ENCODE results near the gene CMTM8. TPM values are rescaled to one million over a fixed set of nuclear protein-coding genes. Genes with fewer than 3 reads are reported as not detected.

Gene CMTM8
- total and polyA plus RNA-seq, 12 donors = 2.1 to 8.4 (median 3.5) TPM

GRCh38 chr3:32414522-32415202, 176.2 kb downstream of the CMTM8 start:
- DNase-seq = peak in 1 of 2 donors; percentile 57
- peak; percentile 55 to 94 (median 80) for ATAC-seq
- Histone ChIP-seq H3K9me3 (peaks cover 0 to 6% (median 0%) of the 10 kb centered on the region in 11 donors), H3K27me3 (no peaks in the 10 kb centered on the region), H3K4me1 (peaks cover 0 to 56% (median 18%) of the 10 kb centered on the region in 9 donors), H3K36me3 (no peaks in the 10 kb centered on the region), H3K4me3 (no peak overlapping the region), H3K27ac (peak overlapping the region in 8 of 10 donors; percentile 23 to 90 (median 55))
- intact Hi-C loops (cut with DNase I) = no loop called here
- WGBS, 2 donors = 62% methylated on average over 6 of the region's 6 CpGs
- no peak for TF ChIP-seq CTCF (IDR thresholded peaks at IDR 0.05)

GRCh38 chr3:32419742-32420125, 181.3 kb downstream of the CMTM8 start:
- Histone ChIP-seq H3K4me3 (no peak overlapping the region), H3K9me3 (peaks cover 0 to 6% (median 0%) of the 10 kb centered on the region in 11 donors), H3K4me1 (peaks cover 8 to 84% (median 44%) of the 10 kb centered on the region in 9 donors), H3K27ac (peak overlapping the region in 7 of 10 donors; percentile 2 to 90 (median 49)), H3K27me3 (no peaks in the 10 kb centered on the region), H3K36me3 (no peaks in the 10 kb centered on the region)
- WGBS, 2 donors = 80 to 88% methylated on average over 2 of the region's 2 CpGs
- DNase-seq (no peak), ATAC-seq (no peak)
- no peak for TF ChIP-seq CTCF (IDR thresholded peaks at IDR 0.05)
- intact Hi-C loops (cut with DNase I) = no loop called here

Other genes starting within 250 kb of the CMTM8 start
- 100 to 1,000 TPM; 120 to 349 (median 186) TPM for gene GPD1L, start 132.1 kb upstream of the CMTM8 start, total RNA-seq
- 10 to 100 TPM; 71.0 to 83.2 TPM for gene GPD1L, start 132.1 kb upstream of the CMTM8 start, polyA plus RNA-seq
- 1 to 10 TPM; 1.7 to 9.2 (median 2.8) TPM for gene CMTM7, start 153.2 kb downstream of the CMTM8 start, total RNA-seq
- gene CMTM7, start 153.2 kb downstream of the CMTM8 start, polyA plus RNA-seq = 1 to 10 TPM; 4.5 to 7.2 TPM

Data from heart right ventricle (tissue), 16 donors.